HG02798 (cell line): ENCODE results near the gene OBP2B.
"Not testable (repeated sequence)": the region's sequence is repeated elsewhere in the genome, so short reads cannot be mapped to it uniquely, and the experiment has no call there.

Experiments used
- ATAC-seq: cut with Tn5 transposase; IDR thresholded peaks from one replicate; pipeline ENCODE4 v1.9.1; 2021; ENCODE audit warnings: mild to moderate bottlenecking; ENCODE audit not compliant: unreplicated experiment, poor library complexity

Gene OBP2B

DNA sequence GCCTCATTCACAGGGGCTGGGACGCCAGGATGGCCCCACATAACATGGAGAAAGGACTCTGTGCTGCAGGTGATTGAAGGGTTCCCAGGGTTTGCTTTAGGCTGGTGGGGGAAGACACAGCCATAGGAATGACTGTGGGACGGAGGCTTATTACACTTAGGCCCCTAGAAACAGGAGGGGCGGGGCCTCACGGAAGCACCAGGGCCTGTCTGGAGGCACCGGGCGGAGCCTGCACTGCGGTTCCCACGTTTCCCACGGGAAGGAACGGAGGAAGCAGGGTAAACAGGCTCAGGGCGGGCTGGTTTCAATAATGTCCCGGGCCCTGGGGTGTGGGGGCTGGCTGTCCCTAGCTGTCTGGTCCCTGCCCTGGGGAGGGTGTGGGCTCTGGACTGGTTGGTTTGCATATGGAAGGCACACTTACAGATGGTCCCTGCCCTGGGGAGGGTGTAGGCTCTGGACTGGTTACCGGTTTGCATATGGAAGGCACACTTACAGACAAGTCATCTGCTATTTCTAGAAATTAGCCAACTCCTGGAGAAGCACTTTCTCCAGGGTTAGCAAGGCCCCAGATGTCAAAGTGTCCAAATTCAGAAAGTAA is 14.2 kb upstream of the OBP2B start:
- not testable (repeated sequence) for ATAC-seq

DNA sequence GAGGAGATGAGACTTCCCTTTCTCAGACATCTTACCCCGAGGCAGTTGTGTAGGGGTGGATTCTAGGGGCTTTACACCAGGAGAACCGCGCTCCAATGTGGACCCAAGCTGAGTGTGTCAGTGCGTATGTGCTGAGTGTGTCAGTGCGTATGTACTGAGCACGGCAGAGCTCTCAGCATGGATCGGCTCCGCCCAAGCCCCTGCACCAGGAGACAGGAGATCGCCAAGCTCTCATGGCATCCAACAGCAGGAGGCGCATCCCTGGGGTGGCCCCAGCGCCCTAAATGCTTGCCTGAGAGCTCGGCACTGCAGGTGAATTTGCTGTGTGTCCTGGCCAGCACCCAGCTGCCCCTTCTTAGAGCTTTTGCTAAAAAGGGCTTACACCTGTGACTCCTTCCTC is 12.9 kb upstream of the OBP2B start:
- not testable (repeated sequence) for ATAC-seq

DNA sequence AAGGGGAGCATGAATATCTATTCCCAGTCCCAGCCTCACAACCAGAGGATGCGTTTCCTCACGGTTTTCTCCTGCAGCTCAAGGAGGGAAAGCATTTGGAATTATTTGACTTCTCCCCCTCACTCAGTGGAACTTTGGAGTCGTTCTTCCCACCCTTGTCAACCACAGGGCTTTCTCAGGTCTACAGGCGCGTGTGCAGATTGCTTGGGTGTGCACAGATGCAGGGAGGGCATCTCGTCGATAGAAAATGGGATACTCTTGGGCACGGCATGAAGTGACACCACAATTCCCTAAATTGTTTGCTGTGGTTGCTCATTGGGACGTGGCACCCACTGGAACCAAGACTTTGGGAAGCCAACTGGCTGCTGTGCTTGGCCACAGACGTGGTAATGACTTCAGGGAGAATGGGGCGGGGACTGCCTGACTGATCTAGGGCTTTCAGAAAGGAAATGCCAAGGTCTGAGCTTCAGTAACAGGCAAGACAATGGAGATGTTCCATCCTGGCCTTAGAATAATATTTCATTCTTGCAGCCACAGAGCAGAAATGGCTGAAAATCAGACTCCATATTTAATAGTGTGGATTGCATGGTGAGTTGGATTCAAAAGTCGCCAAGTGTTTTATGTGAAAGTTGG is 12.2 kb upstream of the OBP2B start:
- ATAC-seq = no peak

DNA sequence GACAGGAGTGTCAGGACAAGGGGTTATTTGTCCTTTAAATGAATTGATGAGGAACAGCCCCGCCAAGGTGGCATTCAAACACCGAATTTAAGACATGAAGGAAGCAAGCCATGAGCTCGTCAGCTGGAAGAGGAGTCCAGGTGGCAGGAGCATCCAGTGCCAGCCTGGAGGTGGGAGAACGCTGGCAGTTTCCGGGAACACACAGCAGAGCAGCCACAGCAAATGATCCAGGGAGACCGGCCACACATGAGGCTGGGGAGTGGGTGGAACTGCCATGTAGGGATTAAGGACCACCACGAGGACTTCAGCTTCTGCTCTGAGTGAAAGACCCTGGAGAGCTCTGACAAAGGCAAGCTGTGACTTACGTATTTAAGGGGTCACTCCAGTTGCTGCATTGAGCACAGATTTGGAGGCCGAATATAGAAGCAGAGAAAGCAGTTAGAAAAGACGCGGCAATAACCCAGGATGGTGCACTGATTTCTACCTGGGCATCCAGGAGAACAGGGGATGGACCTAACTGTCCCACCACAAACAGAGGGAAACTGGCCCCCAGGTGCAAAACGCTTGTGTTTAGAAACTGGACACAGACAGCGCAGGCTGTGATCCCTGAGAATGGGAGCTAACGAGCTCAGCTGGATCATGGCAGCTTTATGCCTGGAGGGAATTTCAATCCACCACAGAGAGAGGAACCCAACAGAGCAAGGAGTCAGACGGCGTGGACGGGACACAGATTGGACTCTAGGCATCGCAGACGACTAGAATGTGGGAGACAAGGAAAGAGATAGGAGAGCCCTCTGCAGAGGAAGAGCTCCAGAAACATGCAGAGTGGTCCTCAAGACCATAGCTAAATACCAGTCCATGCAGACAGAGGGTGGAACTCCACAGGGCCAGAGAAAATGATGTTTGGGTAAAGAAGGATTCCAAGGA is 9.3 kb upstream of the OBP2B start:
- not testable (repeated sequence) for ATAC-seq

DNA sequence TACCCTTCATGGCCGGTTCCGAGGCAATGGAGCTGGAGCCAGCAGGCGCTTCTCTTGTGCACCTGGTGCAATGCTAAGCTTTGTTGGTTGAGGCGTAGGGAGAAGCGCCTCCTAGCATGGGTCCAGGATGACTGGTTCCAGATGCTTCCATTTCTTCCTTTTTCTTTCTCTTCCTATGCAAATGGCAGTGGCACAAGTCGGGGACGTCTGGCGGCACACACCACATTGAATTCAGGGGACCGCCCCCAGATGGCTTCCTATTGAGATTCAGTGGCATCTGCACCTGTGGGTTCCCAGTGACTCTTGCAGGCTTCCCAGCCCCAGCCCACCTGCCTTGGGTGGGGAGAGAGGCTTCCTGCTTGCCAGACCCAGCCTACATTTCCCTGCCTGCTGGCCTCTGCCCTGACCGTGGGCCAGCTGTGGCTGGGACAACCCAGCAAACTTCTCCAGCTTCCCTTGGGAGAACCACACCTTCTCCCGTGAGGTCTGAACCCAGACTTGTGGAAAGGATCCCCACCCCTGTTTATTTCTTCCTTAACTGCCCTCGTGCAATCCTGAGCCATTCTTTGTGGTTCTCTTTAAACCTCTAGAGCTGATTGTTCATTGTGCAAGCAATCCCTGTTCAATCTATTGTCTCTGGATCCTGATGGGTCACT is 8.4 kb upstream of the OBP2B start:
- ATAC-seq = not testable (repeated sequence)

DNA sequence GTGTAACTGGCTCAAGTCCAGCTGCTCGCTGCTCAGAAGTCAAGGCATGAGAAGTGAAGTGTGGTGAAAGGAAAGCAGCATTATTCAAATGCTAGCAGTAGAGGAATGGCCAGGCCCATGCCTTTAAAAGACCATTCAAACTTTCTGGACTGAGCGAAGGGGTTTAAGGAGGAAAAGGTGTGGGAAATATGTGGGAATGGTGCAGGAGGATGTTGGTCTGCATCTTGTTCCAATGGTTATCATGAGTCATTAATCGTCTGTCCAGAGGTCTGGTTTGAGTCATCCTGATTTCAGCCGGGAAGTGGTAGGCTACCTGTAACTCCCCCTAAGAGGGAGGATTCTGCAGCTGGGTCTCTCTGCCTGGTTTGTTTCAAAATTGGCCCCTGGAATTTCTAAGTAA is 5.2 kb upstream of the OBP2B start:
- ATAC-seq = not testable (repeated sequence)

DNA sequence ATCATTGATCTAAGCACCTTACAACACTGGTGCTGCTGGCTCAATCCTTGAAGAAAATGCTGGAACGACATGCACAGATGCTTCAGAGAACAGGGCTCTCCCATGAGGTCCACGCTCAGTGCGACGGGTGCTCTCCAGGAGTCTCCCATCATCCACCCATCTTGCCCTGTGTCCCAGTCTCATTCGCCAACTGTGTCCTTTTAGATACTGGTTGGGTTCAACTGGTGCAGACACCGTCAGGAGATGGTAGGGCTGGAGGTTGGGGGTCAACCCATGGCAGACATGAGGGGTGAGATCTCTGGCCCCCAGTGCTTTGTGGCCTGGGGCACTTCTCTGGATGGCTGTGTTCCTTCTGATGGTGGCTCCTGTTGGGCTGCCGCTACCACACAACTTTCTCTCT is 1.6 kb upstream of the OBP2B start:
- no peak for ATAC-seq

DNA sequence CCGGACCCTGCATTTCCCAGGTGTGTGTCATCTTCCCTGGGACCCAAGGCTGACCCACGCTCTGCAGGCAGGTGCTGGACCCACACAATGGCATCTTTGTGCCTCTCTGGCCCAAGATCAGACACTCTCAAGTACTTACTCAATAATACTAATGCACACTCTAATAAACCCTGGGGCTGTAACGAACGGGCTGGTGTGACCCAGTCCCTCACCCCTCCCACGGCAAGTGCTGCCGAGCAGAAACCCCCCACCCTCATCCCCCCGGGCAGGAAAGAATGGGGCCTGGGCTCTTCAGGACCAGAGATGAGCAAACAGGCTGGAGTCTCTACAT is 1.1 kb upstream of the OBP2B start:
- no peak for ATAC-seq

DNA sequence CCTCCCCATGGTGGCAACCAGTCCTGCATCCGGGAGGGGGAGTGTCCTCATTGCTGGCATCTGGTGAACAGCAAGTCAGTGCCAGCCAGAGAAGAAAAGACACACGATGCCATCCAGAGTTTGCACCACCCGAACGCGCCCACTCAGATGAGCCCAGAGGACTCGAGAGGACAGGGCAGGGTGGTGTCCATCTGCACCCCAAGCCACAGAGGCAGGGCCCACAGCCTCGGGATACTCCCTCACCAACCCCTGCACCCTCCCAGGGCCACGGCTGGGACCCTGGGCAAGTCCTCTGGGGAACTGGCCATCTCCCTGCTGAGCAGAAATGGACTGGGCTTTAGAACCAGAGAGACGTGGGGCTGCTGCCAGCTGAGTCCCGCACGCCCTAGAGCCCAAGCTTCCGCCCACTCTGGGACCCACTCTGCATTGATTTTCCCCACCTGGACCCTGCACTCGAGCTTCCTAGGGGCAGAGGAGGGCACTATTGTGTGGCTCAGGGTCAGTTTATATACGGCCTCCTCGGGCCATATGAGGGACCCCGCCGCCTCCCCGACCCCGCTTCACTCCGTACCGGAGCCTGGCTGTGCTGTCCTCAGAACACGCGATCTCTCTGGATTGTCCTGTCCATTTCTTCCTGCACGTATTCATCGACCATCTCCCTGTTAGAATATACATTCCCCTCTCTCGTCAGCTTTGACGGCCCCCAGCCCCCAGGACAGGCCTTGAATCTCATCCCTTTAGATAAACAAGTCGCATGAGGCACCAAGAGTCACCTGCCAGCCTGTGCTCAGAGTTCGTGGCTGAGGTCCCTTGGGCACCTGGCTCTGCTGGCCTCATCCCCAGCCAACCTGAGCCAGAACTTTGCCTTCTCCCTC is 514 bp upstream of the OBP2B start:
- not testable (repeated sequence) for ATAC-seq

DNA sequence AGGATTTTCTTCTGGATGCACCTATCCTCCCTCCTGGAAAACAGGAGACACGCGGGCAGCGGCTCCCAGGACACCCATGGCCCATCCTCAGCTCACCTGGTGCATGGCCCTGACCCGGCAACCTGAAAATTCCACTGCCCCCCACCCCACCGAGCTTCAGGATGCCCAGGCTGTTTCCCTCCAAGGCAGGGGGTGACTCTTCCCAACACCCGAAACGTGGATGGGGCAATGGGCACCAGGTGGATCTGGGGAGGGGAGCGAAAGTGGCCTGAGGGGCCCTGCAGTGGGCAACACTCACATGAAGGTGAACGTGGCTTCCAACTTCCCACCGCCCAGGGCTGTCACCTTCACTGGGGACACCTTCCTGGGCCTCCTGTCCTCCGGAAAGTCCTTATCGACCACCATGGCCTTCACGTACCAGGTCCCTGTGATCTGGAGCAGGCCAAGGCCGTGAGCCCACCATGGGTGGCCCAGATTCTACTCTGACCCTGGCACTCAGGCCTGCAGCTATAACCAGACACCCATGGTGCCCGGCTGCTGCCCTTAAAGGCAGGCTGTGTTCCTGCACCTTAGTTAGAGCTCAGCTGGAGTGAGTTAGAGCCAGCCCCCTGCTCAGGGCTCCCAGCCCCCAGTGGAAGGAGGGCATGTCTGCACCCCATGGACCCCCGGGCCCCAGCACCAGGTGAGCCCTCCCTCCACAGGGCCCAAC is 725 bp downstream of the OBP2B start:
- ATAC-seq = not testable (repeated sequence)

DNA sequence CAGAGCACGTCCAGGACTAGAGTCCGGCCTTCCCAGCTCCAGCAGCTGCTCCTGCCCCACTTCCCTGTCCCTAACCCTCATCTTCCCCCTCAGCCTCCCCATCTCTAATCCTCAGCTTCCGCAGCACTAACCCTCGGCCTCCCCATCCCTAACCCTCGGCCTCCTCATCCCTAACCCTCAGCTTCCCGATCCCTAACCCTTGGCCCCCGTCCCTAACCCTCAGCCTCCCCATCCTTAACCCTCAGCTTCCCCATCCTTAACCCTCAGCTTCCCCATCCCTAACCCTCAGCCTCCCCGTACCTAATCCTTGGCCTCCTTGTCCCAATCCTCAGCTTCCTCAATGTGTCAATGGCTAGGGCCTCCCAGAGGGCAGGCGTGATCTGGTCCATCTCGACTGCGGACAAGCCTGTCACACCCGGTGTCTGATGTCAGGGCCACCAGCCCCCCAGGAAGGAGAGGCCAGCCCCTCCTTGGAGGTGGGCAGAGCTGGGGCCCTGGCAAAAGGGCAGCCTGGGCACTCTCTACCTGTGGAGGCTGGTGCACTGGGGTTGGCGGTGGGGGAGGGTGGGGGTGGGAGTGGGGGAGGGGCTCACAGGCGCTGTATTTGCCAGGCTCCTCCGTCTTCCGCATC is 1.4 kb downstream of the OBP2B start:
- ATAC-seq = no peak

DNA sequence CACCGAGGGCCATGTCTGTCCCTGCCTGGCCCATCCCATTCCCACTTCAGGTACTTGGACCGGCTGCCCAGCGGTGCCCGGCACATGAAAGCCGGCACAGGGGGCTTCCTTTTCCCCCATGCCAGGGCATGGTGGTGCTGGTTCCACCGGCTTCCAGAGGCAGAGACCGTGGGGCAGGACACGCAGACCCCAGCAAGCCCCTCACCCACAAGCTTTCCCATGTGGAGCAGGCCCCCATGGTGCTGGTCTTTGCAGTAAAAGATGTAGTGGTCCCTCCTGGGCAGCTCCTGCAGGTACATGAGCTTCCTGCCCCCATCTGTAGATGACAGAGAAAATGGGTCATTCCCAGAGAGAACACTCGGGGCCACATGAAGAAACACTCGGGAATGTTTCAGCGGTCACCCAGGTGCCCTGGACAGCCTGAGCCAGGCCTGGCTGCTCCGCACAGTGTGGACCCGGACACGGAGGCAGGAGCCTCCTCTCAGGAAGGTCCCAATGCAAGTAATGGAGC is 2.0 kb downstream of the OBP2B start:
- ATAC-seq = no peak

DNA sequence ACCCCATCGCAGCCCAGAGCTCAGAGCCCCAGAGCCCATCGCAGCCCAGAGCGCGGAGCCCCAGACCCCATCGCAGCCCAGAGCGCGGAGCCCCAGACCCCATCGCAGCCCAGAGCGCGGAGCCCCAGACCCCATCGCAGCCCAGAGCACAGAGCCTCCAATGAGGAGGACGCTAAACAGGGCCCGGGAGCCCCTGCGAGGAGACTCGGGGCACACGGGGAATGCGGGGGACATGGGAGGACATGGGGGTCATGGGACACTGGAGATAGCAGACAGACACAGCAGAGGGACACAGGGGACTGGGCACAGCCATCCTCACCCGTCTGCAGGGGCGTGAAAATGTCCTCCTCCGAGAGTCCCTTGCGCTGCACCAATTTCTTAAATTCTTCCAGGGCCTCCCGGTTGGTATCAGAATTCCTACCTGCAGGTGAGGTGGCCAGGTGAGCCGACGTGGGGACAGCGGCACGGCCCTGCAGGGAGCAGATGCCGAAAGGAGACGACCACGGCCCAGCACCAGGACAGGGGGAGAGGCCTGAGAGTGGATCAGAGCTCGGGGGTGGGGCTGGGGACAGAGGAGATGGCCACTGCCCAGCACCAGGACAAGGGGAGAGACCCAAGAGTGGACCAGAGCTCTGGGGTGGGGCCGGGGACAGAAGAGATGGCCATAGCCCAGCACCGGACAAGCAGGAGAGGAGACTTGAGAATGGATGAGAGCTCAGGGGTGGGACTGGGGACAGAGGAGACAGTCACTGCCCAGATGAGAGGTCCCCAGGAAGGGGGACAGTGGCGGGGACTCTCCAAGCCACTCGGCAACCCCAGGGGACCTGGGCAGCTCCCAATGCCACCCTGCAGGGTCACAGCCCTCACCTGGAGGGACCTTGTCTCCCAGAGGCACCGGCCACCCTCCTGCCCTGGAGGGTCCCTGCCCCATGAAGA is 2.8 kb downstream of the OBP2B start:
- ATAC-seq = no peak

DNA sequence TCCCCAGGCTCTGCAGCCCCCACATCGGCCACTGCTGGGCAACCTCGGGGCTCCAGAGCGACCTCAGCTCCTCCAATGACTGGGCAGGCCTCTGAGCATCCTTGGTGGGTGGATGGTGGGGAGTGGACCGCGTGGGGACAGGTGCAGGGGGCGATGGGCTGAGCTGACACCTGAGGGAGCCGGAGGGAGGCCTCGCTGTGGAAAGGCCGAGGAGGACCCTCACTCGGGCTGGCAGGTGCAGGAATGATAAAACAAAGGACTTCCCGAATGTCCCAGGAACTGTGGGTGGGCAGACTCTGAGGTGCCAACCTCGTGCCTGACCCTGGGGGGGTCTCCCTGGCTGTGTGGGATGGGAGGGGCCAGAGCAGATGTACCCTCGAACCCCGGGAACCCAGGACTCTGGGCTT is 3.6 kb downstream of the OBP2B start:
- not testable (repeated sequence) for ATAC-seq

DNA sequence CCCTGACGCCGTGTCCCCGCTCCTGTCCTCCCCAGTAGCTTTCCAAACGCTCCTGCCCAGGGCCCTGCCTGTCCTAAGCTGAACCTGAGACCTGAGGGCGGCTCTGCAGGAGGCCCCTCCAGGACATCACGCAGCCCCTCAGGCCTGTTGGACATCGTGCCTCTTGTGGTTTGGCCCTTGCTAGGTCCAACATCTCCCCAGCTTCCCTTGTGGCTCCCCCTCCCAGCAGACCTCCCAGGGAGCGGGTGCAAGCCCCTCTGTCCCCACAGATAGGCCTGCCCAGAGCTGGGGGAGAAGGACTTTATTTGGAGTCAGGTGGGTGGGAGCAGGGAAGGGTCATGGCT is 4.1 kb downstream of the OBP2B start:
- no peak for ATAC-seq

DNA sequence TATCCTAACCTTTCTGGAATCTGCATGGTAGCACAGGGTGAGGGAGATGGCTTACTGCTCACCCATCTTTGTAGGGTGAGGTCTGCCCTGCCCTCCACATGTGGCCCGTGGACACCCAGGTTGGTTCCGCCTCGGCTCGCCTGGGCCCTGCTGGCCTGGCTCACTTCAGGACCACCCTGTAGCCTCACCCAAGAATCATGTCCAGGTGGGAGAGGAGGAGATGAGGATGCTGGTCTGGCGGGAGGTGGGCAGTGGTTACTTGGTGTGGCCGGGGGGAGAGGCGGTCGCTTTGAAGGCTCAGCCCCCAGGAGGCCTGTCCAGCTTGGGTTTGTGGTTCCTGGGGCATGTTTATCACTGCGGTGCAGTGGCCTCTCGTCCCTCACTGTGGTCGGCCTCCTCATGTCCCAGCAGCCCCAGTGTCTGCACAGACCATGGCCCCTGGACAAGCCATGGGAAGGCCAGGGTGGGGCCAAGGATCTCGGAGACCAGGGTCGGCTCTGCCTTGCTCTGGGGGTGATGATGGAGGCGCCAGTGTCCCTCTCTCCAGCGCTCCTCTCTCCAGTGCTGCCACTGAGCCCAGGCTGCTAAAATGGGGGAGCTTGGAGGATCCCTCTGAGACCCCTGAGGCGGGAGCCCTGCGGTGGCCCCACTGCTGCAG is 4.6 kb downstream of the OBP2B start:
- no peak for ATAC-seq

DNA sequence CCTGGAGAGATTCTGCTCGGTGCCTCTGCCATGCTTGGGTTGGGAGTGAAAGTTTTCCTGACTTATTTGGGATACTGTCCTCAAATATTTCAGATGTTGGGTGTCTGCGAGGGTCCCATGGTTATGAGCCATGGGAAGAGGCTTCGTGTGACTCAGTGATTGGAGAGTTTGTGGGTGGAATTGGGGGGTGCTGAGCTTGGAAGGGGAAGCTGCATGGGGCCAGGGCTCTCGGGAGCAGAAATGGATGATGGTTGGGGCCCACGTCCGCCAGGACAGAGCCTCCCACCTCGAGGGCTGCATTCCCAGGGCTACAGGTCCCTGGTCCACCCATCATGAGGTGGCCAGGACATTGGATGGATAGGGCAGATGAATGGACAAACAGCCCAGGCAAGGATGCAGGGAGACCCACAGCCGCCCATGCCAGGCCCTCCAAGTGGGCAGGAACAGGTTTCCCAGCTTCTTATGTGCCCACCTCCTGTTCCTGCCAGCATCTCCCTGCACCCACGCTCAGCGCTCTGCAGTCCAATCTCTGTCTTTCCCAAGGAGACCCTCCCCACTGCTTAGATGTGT is 5.5 kb downstream of the OBP2B start:
- ATAC-seq = no peak
